HUDEP-2 (cell line): ENCODE results near the gene PALM3.
A peak's percentile ranks its signal among the peaks of the same experiment; 100 is the strongest.

Source experiments
- DNase-seq, 76 experiments: peaks; one replicate each; lab custom pipeline; 2025; ENCODE audit not compliant: unreplicated experiment in 76 of 76; lab: John Stamatoyannopoulos, UW

Gene PALM3

GRCh38 chr19:14005349-14006084, 56.4 kb downstream of the PALM3 start:
- peak in 71 of 76 experiments; percentile 30 to 95 (median 83) for DNase-seq

- DNase-seq = peak in 42 of 76 experiments; percentile 11 to 66 (median 32)
Measured at GRCh38 chr19:14004619-14005348, 57.1 kb downstream of the PALM3 start.
